Esophagus squamous epithelium (tissue), 4 donors: Measurements from ENCODE around the gene STRADA.

Source experiments
- CTCF ChIP-seq, 6 experiments: fragments of 450-650 bp in 4 of 6; fragments of 200-600 bp in 2 of 6; sonication (generic) in 2 of 6; IDR thresholded peaks; one replicate each; pipeline ENCODE4 v1.5.1; 2016 to 2019; ENCODE audit warnings: antibody characterized with exemption in 6 of 6, mild to moderate bottlenecking in 4 of 6, moderate library complexity in 4 of 6
- POLR2A ChIP-seq, 4 donors: fragments of 450-650 bp; IDR thresholded peaks; one replicate each; pipeline ENCODE4 v1.6.1; 2017; ENCODE audit warnings: antibody characterized with exemption in 4 of 4, mild to moderate bottlenecking in 4 of 4, moderate library complexity in 3 of 4

DNA sequence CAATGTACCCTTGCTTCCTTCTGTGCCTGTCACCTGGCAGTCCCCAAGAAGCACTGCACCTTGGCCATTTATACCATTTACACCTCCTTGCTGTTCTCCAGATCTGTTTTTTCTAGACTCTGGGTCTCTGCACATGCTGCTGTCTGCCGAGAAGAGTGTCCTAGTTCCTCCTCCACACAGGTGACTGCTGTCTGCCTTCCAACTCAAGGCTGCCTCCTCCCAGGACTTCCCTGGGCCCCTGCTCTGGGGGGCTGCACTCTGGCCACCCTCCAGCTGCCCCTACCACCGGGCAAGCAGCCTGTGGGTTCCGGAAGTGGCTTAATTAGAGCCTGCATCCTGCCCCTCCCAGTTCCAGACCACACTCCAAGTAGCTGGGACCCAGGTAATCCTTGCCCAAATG lies 35.9 kb downstream of the STRADA start:
- no peak for TF ChIP-seq CTCF (IDR thresholded peaks at IDR 0.05)
- no peak for TF ChIP-seq POLR2A (IDR thresholded peaks at IDR 0.05)
